Glomerular endothelial cell (primary cell): ENCODE measurements around the gene SNCAIP. TPM values are rescaled to one million over a fixed set of nuclear protein-coding genes. Genes with fewer than 3 reads are reported as not detected.

ENCODE experiments used
- DNase-seq: peaks from one replicate; pipeline ENCODE4 v3.0.0-alpha.2; 2011; ENCODE audit warnings: low read depth, low spot score; ENCODE audit errors: extremely low read depth
- total RNA-seq: library from RNA; depleted of rRNA; stranded (reverse); fragments of >200 nt; gene quantifications from 2 replicates; pipeline ENCODE4 v1.2.3, GENCODE V29; 2015

SNCAIP gene
- total RNA-seq, 1 donor from 2014 or later: 44.8 TPM

- DNase-seq: no peak
These were observed 108.7 kb downstream of the SNCAIP start for GRCh38 chr5:122420537-122421236.

- no peak for DNase-seq
These were observed 109.5 kb downstream of the SNCAIP start for GRCh38 chr5:122421374-122422079.

DNA sequence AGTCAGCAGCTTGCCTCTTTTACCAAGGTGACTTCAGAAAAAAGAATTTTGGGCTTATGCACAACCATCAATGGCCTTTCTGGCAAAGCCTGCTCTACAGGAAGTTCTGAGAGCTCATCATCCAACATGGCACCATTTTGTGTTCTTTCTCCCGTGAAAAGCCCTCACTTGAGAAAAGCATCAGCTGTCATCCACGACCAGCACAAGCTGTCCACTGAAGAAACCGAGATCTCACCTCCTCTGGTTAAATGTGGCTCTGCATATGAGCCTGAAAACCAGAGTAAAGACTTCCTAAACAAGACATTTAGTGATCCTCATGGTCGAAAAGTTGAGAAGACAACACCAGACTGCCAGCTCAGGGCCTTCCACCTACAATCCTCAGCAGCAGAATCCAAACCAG lies 111.2 kb downstream of the SNCAIP start:
- DNase-seq: no peak

DNA sequence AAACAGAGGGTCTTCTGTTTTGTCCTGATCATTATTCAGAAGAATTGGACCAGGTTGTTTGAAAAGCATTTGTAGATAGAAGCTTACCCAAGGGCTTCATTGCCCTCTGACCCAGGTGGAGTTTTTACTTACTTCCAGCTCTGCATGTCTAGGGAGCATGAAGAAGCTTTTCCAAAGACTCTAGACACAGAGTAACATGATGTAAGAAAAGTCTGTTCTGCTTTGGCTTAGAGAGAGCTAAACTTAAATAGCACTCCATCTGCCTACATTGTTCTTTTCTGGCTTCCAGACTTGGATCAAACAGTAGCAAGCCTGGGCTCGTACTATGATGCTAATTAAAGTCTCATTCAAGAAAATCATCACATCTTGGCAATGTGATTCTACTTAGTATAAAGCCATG lies 112.1 kb downstream of the SNCAIP start:
- no peak for DNase-seq

DNA sequence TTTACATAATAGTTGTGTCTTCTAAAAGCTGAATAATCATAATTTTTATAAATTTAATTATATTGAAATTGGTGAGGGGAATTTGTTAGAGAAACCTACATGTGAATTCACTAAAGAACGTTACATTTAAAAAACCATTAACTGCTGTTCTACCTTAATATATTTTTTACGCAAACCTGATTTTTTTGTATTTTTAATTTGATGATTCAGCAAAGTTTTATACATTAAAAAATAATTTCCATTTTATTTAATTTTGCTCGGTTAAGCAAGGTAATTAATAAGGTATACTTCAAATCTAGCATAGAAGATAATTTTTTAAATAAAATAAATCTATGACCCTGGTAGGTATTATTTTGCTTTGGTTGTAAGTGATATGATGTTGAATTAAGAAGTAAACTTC lies 114.3 kb downstream of the SNCAIP start:
- no peak for DNase-seq

DNA sequence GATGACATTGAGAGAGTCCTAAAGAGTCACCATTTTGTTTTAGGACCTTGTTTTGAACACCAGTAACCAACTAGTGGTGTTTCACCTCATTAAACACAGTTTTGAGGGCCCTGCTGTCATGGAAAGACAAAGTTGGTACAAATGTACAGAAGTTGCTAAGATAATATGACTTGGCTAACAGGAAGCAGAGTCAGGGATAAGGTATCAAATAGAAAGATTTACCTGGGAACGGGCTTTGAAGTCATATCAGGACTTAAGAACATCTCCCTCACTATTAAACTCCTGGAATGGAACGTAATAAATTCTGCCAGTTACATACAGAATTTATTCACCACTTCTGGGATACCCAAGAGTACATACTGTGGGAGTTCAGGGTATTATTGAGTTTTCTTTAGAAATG lies 115.6 kb downstream of the SNCAIP start:
- no peak for DNase-seq

DNA sequence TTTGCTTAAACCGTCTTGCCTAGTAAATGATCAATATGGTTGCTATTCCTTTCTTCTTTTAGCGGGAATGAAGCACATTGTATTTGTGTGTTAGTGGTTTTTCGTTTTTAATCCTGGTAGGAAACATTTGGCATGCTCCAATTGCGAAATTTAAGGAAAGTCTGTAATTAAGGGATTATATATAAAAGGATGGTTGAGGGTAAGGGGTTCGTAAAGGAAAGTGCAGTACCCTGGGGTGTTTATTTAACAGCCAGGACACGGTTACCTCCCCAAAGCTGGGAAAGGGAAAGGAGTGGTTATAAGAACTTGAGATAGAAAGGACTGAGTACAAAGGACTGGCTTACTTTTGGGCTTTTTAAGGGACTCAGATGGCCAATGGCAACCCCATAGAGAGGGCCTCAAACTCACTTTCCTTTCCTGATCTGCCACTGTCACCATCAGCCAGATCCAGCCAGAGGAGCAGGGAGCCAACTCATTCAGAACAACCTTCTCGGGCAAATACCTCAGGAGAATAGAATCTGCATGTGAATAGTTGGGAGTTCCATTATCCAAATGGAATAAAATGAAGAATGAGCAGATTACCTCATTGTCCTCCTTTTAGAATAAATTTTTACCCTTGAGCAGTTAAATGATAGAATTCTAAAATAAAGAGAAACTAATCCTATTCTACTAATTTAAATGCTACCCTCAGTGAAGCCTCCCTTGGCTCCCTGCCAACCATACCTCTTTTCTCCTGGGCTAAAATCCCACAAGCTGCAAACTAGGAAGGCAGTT lies 117.7 kb downstream of the SNCAIP start:
- DNase-seq: no peak

DNA sequence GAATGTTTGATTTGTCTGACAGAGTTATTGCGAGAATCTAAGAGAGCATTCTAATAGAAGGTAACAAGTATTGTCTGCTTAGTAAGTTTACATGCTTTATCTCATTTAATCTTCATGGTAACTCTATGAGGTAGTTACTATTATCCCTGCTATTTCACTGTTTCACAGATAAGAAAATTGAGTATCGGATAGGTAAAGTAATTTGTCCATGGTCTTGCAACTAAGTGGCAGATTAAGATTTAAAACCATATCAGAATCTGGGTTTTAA lies 118.2 kb downstream of the SNCAIP start:
- no peak for DNase-seq

DNA sequence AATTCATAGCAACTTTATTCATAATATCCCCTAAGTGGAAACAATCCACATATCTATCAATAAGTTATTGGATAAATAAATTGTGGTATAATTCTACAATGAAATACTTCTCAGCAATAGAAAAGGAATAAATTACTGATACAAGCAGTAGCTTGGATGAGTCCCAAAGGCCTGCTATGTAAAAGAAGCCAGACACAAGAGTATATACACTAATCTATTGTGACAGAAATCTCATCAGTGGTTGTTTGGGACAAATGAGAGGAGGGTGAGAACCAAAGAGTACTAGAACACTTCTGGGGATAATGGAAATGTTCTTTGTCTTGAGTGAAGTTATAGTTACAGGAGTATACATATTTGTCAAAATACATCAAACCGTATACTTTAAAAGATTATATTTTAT lies 119.3 kb downstream of the SNCAIP start:
- no peak for DNase-seq

GRCh38 chr5:122434205-122434970 lies 122.4 kb downstream of the SNCAIP start:
- no peak for DNase-seq

DNA sequence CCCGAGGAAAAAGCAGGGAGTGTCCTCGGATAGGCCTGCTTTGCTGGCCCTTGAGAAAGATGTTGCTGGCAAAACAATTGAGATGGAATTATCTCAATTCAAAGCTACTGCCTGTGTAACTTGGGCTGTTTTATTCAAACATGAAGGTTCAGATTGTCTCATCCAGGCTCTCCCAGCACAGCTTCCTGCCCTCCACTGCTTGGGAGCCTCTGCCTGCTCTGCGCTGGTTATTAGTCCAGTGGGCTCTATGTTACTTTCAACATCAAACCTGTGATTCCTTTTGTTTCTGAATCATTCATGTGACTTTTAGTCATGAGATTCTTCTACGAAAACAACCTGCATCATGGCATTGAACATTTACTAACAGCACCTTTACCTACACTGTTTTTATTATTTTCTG lies 123.2 kb downstream of the SNCAIP start:
- no peak for DNase-seq

GRCh38 chr5:122435761-122436160 lies 123.7 kb downstream of the SNCAIP start:
- no peak for DNase-seq

- DNase-seq: no peak
These were observed 124.6 kb downstream of the SNCAIP start for GRCh38 chr5:122436615-122437014.

- DNase-seq: no peak
These were observed 127.6 kb downstream of the SNCAIP start for GRCh38 chr5:122439645-122440044.

- DNase-seq: no peak
These were observed 130.9 kb downstream of the SNCAIP start for GRCh38 chr5:122442938-122443337.

DNA sequence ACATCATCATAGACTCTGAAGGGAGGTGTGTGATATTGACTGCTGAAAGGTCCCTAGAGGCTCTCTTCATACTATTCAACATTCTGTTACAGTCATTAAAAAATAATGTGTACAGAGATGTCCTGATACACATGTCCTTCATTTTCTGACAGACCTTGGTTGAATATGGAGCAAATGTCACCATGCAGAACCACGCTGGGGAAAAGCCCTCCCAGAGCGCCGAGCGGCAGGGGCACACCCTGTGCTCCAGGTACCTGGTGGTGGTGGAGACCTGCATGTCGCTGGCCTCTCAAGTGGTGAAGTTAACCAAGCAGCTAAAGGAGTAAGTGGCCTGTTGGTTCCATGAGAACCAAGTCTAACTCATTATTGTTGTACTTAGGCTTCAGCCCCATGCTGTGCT lies 132.4 kb downstream of the SNCAIP start:
- no peak for DNase-seq

DNA sequence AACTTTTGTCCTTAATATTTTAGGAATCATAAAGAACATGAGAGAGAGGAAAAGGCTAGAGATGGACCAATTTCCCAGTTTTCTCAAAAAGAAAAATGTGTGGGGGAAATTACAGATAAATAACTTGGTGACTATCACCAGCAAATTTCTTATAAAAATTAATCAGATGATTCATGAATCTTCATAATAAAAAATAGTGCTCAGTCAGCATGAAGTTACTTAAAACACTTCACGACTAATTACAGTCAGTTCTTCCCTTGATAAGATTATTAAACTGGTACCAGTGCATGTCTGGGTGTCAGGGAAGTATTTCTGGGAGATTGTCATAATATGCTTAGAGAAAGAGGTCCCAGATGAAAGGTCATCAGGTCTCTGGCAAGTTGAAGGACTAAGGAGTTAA lies 133.0 kb downstream of the SNCAIP start:
- no peak for DNase-seq

GRCh38 chr5:122447072-122447471 lies 135.0 kb downstream of the SNCAIP start:
- DNase-seq: no peak

- DNase-seq: no peak
These were observed 135.8 kb downstream of the SNCAIP start for GRCh38 chr5:122447879-122448278.

DNA sequence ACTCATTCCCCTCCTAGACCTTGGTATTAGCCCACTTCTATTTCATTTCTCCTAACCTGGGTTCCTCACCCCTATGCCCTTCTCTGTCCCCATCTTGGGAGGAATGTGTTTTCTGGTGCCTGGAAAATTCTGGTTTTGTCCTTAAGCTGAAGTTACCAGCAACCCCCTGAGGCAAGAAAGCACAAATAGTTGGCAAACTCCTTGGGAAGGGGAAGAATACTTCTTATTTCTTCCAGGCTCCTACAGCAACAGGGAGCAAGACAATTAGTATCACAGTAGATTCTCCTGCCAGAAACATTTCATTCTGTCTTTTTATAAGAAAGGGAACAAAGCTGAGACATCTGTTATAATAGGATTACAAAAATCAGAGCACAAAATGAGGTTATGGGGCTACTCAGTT lies 142.5 kb downstream of the SNCAIP start:
- no peak for DNase-seq

DNA sequence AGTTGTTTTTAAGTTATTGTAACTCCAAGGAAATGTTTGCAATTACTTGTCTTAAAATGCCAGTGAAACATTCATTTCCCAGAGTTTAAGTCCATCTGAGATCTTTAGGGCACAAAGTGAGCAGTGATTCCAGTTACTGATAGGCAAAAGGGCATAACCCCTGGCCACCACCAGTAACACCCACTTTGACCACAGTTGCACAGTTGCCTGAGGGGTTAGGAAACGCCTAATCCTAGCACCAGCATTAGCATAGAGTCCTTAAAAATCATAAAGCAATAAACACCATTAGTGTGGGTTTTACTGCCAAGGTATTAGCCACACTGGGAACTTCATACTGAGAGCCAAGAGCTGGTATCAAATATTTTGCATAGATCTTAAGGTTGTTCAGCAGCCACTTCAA lies 143.9 kb downstream of the SNCAIP start:
- DNase-seq: no peak
